Measurements from ENCODE around the gene TMEM271. TPM values are rescaled to one million over a fixed set of nuclear protein-coding genes. Genes with fewer than 3 reads are reported as not detected.

TMEM271 gene
- total RNA-seq, 2 experiments from 2014 or later: not detected

- DNase-seq: no peak
- Mint-ChIP-seq H3K27ac (no peak overlapping the region), H3K4me1 (no peaks in the 10 kb centered on the region), H3K4me3 (no peak overlapping the region), H3K27me3 (no peaks in the 10 kb centered on the region), H3K36me3 (ENCODE audit: low read depth) (peaks cover 64% of the 10 kb centered on the region), H3K9me3 (ENCODE audit: low read depth) (peaks cover 4% of the 10 kb centered on the region)
- ATAC-seq: no peak
- CTCF ChIA-PET: interaction anchor here (0.6 kb wide), 1 partner anchor 121 kb away, joined by 3 read pairs; no protein-coding TSS in a partner anchor
- POLR2A ChIA-PET: no interaction called here
- intact Hi-C loops (cut with DNase I, micrococcal nuclease): no loop called here
Observed at GRCh38 chr4:533318-534100, 42.6 kb downstream of the TMEM271 start.

- peak; percentile 19 for DNase-seq
- intact Hi-C loops (cut with DNase I, micrococcal nuclease): no loop called here
Observed at GRCh38 chr4:532588-533317, 43.3 kb downstream of the TMEM271 start.

GRCh38 chr4:531721-532565, 44.2 kb downstream of the TMEM271 start:
- Mint-ChIP-seq H3K27me3 (no peaks in the 10 kb centered on the region), H3K36me3 (ENCODE audit: low read depth) (peaks cover 70% of the 10 kb centered on the region), H3K4me3 (no peak overlapping the region), H3K9me3 (ENCODE audit: low read depth) (peaks cover 4% of the 10 kb centered on the region), H3K4me1 (no peaks in the 10 kb centered on the region), H3K27ac (no peak overlapping the region)
- no peak for ATAC-seq
- no peak for DNase-seq
- ChIA-PET POLR2A (no interaction called here), CTCF (no interaction called here)
- intact Hi-C loops (cut with DNase I, micrococcal nuclease): no loop called here

More at GRCh38 chr4:532588-533317, 43.3 kb downstream of the TMEM271 start:
- CTCF ChIA-PET: no interaction called here
- Mint-ChIP-seq H3K9me3 (ENCODE audit: low read depth) (peaks cover 4% of the 10 kb centered on the region), H3K4me3 (no peak overlapping the region), H3K36me3 (ENCODE audit: low read depth) (peaks cover 66% of the 10 kb centered on the region), H3K4me1 (no peaks in the 10 kb centered on the region), H3K27me3 (no peaks in the 10 kb centered on the region), H3K27ac (no peak overlapping the region)
- POLR2A ChIA-PET: no interaction called here
- peak; percentile 87 for ATAC-seq

DNA sequence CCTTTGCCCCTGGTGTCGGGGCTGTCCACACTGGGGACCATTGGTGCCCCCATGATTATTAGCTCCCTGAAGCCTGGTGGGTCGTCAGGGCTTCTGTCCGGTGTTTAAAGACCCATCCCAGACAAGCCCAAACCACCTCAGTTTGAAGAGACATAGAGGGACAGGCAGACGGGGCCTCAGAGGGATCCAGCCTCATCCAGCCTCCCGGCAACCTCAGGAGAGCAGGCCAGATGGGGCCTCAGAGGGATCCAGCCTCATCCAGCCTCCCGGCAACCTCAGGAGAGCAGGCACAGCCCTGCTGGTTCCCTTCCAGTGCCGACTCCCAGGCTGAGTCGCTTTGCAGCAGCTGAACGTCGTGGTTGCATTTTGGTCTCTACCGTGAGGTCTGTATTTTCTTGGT, 45.0 kb downstream of the TMEM271 start:
- ChIA-PET POLR2A (no interaction called here), CTCF (no interaction called here)
- no peak overlapping the region for H3K27ac Mint-ChIP-seq
- H3K36me3 Mint-ChIP-seq (ENCODE audit: low read depth): peaks cover 67% of the 10 kb centered on the region
- ATAC-seq (no peak), DNase-seq (no peak)
- H3K27me3 Mint-ChIP-seq: no peaks in the 10 kb centered on the region
- H3K4me3 Mint-ChIP-seq: no peak overlapping the region
- H3K4me1 Mint-ChIP-seq: no peaks in the 10 kb centered on the region
- intact Hi-C loops (cut with DNase I, micrococcal nuclease): no loop called here
- H3K9me3 Mint-ChIP-seq (ENCODE audit: low read depth): peaks cover 4% of the 10 kb centered on the region

- H3K36me3 Mint-ChIP-seq (ENCODE audit: low read depth): peaks cover 64% of the 10 kb centered on the region
Observed at GRCh38 chr4:530017-530781, 45.9 kb downstream of the TMEM271 start.

DNA sequence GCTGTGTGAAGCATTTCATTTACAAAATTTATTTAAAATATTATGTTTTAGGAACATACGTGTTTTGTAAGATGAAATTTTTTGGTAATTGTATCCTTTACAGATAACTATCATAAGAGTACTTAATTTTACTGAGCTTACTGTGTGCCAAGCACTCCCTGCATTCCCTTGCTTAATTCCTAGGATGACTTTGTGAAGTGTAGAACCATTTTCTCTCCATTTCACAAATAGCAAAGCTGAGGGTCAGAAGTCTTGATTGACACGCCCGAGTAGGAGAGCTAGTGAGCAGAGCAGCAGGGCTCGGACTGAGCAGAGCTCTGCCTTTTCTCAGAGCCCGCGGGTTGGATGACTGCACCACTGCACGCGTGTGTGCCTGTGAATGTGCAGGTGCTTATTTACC, 46.5 kb downstream of the TMEM271 start:
- H3K9me3 Mint-ChIP-seq (ENCODE audit: low read depth): peaks cover 4% of the 10 kb centered on the region
- intact Hi-C loops (cut with DNase I, micrococcal nuclease): no loop called here
- no peaks in the 10 kb centered on the region for H3K27me3 Mint-ChIP-seq
- no peak overlapping the region for H3K27ac Mint-ChIP-seq
- DNase-seq (no peak), ATAC-seq (no peak)
- H3K4me3 Mint-ChIP-seq: no peak overlapping the region
- no peaks in the 10 kb centered on the region for H3K4me1 Mint-ChIP-seq
- POLR2A ChIA-PET: no interaction called here
- CTCF ChIA-PET: no interaction called here
- peaks cover 61% of the 10 kb centered on the region for H3K36me3 Mint-ChIP-seq (ENCODE audit: low read depth)

More at GRCh38 chr4:530017-530781, 45.9 kb downstream of the TMEM271 start:
- no peak overlapping the region for H3K4me3 Mint-ChIP-seq
- no peak for DNase-seq
- H3K9me3 Mint-ChIP-seq (ENCODE audit: low read depth): peaks cover 4% of the 10 kb centered on the region
- no peaks in the 10 kb centered on the region for H3K27me3 Mint-ChIP-seq
- ChIA-PET CTCF (no interaction called here), POLR2A (no interaction called here)
- no peak overlapping the region for H3K27ac Mint-ChIP-seq
- H3K4me1 Mint-ChIP-seq: no peaks in the 10 kb centered on the region
- intact Hi-C loops (cut with DNase I, micrococcal nuclease): no loop called here
- ATAC-seq: no peak

GRCh38 chr4:528835-529234, 47.3 kb downstream of the TMEM271 start:
- ChIA-PET CTCF (no interaction called here), POLR2A (no interaction called here)
- H3K36me3 Mint-ChIP-seq (ENCODE audit: low read depth): peaks cover 63% of the 10 kb centered on the region
- H3K4me3 Mint-ChIP-seq: no peak overlapping the region
- peaks cover 4% of the 10 kb centered on the region for H3K9me3 Mint-ChIP-seq (ENCODE audit: low read depth)
- no peaks in the 10 kb centered on the region for H3K27me3 Mint-ChIP-seq
- no peaks in the 10 kb centered on the region for H3K4me1 Mint-ChIP-seq
- ATAC-seq (no peak), DNase-seq (no peak)
- H3K27ac Mint-ChIP-seq: no peak overlapping the region
- intact Hi-C loops (cut with DNase I, micrococcal nuclease): no loop called here

DNA sequence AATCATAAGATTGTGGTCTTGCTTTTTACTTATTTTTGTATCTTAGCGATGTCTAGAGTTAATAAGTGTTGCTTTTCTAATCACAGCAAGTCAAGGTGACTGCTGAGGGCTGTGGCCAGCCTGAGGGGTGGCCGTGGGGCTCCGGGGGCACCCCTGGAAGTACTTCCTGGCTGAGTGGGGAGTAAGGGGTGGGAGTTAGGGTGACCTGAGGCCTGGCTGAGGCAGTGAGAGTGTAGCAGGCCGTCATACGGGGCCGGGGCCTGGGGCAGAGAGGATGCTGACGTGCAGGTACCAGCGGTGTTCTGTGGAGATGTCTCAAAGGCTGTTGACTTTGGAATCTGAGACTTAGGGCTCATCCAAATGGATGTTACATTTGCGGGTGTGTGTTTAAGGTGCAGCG, 47.8 kb downstream of the TMEM271 start:
- Mint-ChIP-seq H3K27ac (peak overlapping the region; percentile 27), H3K9me3 (ENCODE audit: low read depth) (peaks cover 4% of the 10 kb centered on the region), H3K4me1 (no peaks in the 10 kb centered on the region), H3K27me3 (no peaks in the 10 kb centered on the region), H3K36me3 (ENCODE audit: low read depth) (peaks cover 64% of the 10 kb centered on the region), H3K4me3 (no peak overlapping the region)
- DNase-seq (no peak), ATAC-seq (no peak)
- POLR2A ChIA-PET: no interaction called here
- CTCF ChIA-PET: no interaction called here
- intact Hi-C loops (cut with DNase I, micrococcal nuclease): no loop called here

DNA sequence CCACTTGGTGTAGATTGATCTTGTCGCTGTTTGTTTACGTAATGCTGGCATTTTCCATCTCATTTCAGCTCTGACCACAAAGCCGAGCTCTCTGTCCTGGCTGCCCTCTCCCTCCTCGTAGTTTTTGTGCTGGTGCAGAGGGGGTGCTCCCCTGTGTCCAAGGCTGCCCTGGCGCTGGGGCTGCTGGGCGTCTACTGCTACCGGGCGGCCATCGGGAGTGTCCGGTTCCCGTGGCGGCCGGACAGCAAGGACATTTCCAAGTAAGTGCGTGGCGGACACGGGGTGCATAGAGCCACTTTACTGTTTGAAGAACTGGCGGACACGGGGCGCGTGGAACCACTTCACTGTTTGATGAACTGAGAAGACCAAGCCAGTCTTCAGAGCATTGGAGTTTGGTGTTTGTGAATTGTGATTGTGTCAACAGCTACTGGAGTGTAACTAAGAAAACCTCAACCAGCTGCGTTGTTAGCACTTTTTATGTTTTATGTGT, 49.1 kb downstream of the TMEM271 start:
- no peaks in the 10 kb centered on the region for H3K4me1 Mint-ChIP-seq
- H3K36me3 Mint-ChIP-seq (ENCODE audit: low read depth): peaks cover 59% of the 10 kb centered on the region
- H3K9me3 Mint-ChIP-seq (ENCODE audit: low read depth): no peaks in the 10 kb centered on the region
- CTCF ChIA-PET: no interaction called here
- POLR2A ChIA-PET: no interaction called here
- no peak for ATAC-seq
- no peak for DNase-seq
- intact Hi-C loops (cut with DNase I, micrococcal nuclease): no loop called here
- no peak overlapping the region for H3K27ac Mint-ChIP-seq
- no peaks in the 10 kb centered on the region for H3K27me3 Mint-ChIP-seq
- H3K4me3 Mint-ChIP-seq: no peak overlapping the region

- peaks cover 57% of the 10 kb centered on the region for H3K36me3 Mint-ChIP-seq (ENCODE audit: low read depth)
- ATAC-seq (no peak), DNase-seq (no peak)
- CTCF ChIA-PET: no interaction called here
- H3K27ac Mint-ChIP-seq: no peak overlapping the region
- intact Hi-C loops (cut with DNase I, micrococcal nuclease): no loop called here
- no peaks in the 10 kb centered on the region for H3K9me3 Mint-ChIP-seq (ENCODE audit: low read depth)
- POLR2A ChIA-PET: no interaction called here
- no peaks in the 10 kb centered on the region for H3K4me1 Mint-ChIP-seq
- no peak overlapping the region for H3K4me3 Mint-ChIP-seq
- no peaks in the 10 kb centered on the region for H3K27me3 Mint-ChIP-seq
Observed at GRCh38 chr4:526189-526909, 49.7 kb downstream of the TMEM271 start.

DNA sequence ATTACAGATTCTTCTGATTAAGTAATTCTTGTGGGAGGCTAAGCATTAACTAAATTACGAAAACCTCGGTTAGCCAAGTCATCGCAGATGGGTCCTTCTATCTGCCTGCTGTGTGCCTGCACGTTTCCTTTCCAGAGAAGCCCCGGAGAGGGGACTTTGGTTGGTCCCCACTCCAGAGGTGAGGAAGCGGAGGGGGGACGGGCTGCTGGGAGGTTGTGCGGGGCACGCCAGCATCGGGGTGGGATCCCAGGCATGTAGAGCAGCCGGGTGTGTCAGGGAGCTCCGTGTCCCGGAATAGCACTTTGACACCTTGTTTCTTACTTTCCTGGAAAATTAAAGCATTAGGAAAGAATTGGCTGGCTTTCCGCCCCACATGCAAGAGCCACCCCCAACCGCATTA, 50.4 kb downstream of the TMEM271 start:
- ChIA-PET POLR2A (no interaction called here), CTCF (no interaction called here)
- Mint-ChIP-seq H3K27ac (no peak overlapping the region), H3K4me3 (no peak overlapping the region), H3K27me3 (no peaks in the 10 kb centered on the region), H3K36me3 (ENCODE audit: low read depth) (peaks cover 56% of the 10 kb centered on the region), H3K4me1 (no peaks in the 10 kb centered on the region), H3K9me3 (ENCODE audit: low read depth) (no peaks in the 10 kb centered on the region)
- intact Hi-C loops (cut with DNase I, micrococcal nuclease): no loop called here
- ATAC-seq (no peak), DNase-seq (no peak)
